ENCODE results near the gene RPTOR.
A peak's percentile ranks its signal among the peaks of the same experiment; 100 is the strongest.

RPTOR gene

GRCh38 chr17:80878876-80879722 is 334.5 kb downstream of the RPTOR start:
- DNase-seq (ENCODE audit: low read depth in 2 of 2) = no peak

- DNase-seq (ENCODE audit: low read depth in 2 of 2) = no peak
These were observed 335.3 kb downstream of the RPTOR start for GRCh38 chr17:80879723-80880647.

- DNase-seq (ENCODE audit: low read depth in 2 of 2) = no peak
These were observed 336.0 kb downstream of the RPTOR start for GRCh38 chr17:80880648-80880985.

GRCh38 chr17:80881306-80881705 is 336.7 kb downstream of the RPTOR start:
- no peak for DNase-seq (ENCODE audit: low read depth in 2 of 2)

- no peak for DNase-seq (ENCODE audit: low read depth in 2 of 2)
These were observed 337.7 kb downstream of the RPTOR start for GRCh38 chr17:80882323-80882722.

GRCh38 chr17:80882926-80883685 is 338.5 kb downstream of the RPTOR start:
- no peak for DNase-seq (ENCODE audit: low read depth in 2 of 2)

GRCh38 chr17:80883831-80884735 is 339.4 kb downstream of the RPTOR start:
- no peak for DNase-seq (ENCODE audit: low read depth in 2 of 2)

GRCh38 chr17:80884811-80885210 is 340.2 kb downstream of the RPTOR start:
- DNase-seq (ENCODE audit: low read depth in 2 of 2) = no peak

- DNase-seq (ENCODE audit: low read depth in 2 of 2) = no peak
These were observed 341.4 kb downstream of the RPTOR start for GRCh38 chr17:80885947-80886582.

GRCh38 chr17:80886641-80887573 is 342.3 kb downstream of the RPTOR start:
- DNase-seq (ENCODE audit: low read depth in 2 of 2) = no peak

GRCh38 chr17:80887639-80888175 is 343.1 kb downstream of the RPTOR start:
- DNase-seq (ENCODE audit: low read depth in 2 of 2) = no peak

- DNase-seq (ENCODE audit: low read depth in 2 of 2) = no peak
These were observed 343.9 kb downstream of the RPTOR start for GRCh38 chr17:80888276-80889160.

- DNase-seq (ENCODE audit: low read depth in 2 of 2) = no peak
These were observed 344.9 kb downstream of the RPTOR start for GRCh38 chr17:80889231-80890195.

GRCh38 chr17:80890196-80890920 is 345.7 kb downstream of the RPTOR start:
- DNase-seq (ENCODE audit: low read depth in 2 of 2) = no peak

- DNase-seq (ENCODE audit: low read depth in 2 of 2) = no peak
These were observed 346.3 kb downstream of the RPTOR start for GRCh38 chr17:80890921-80891396.

- DNase-seq (ENCODE audit: low read depth in 2 of 2) = peak; percentile 71 to 77
These were observed 346.9 kb downstream of the RPTOR start for GRCh38 chr17:80891397-80892018.

Data from stimulated activated CD8-positive, alpha-beta memory T cell treated with anti-CD3 and anti-CD28 coated beads, Interleukin-15, amount 100 ng/mL, for 48 hours (primary cell).